Endodermal cell (in vitro differentiated cells): ENCODE measurements around the gene COL4A1. TPM values are rescaled to one million over a fixed set of nuclear protein-coding genes. Genes with fewer than 3 reads are reported as not detected.

ENCODE experiments used
- DNase-seq: peaks from one replicate; pipeline ENCODE4 v3.0.0-alpha.2; 2017
- H3K27ac ChIP-seq: 2 replicates; pipeline ENCODE4 v1.5.1; 2013; ENCODE audit warnings: mild to moderate bottlenecking, low read depth, low read length, moderate library complexity
- H3K27me3 ChIP-seq: 2 replicates; pipeline ENCODE4 v1.6.1; 2013; ENCODE audit warnings: mild to moderate bottlenecking, low read length, moderate library complexity; ENCODE audit not compliant: insufficient read depth, control insufficient read depth, poor library complexity, severe bottlenecking
- H3K36me3 ChIP-seq: 2 replicates; pipeline ENCODE4 v1.7.0; 2013; ENCODE audit warnings: mild to moderate bottlenecking, low read length, moderate library complexity; ENCODE audit not compliant: control insufficient read depth, insufficient read depth
- H3K4me1 ChIP-seq: one replicate; pipeline ENCODE4 v1.7.0; 2013; ENCODE audit warnings: low read length; ENCODE audit not compliant: control insufficient read depth, insufficient read depth
- H3K4me3 ChIP-seq: 2 replicates; pipeline ENCODE4 v1.5.1; 2013; ENCODE audit warnings: mild to moderate bottlenecking, low read length, moderate library complexity
- H3K9ac ChIP-seq: 2 replicates; pipeline ENCODE4 v1.6.1; 2013; ENCODE audit warnings: mild to moderate bottlenecking, low read length, moderate library complexity; ENCODE audit not compliant: poor library complexity, severe bottlenecking; ENCODE audit errors: extremely low read depth
- H3K9me3 ChIP-seq: 2 replicates; pipeline ENCODE4 v1.6.1; 2013; ENCODE audit warnings: mild to moderate bottlenecking, low read length, moderate library complexity; ENCODE audit not compliant: control insufficient read depth
- H3K27ac Mint-ChIP-seq: 2 replicates; pipeline ENCODE4 v1.8.0; 2020; ENCODE audit warnings: mixed read lengths
- H3K27me3 Mint-ChIP-seq: 2 replicates; pipeline ENCODE4 v1.8.0; 2021; ENCODE audit warnings: mild to moderate bottlenecking, mixed read lengths; ENCODE audit not compliant: insufficient read depth
- H3K36me3 Mint-ChIP-seq: 2 replicates; pipeline ENCODE4 v1.8.0; 2020; ENCODE audit warnings: low read depth, mixed read lengths
- H3K4me1 Mint-ChIP-seq: 2 replicates; pipeline ENCODE4 v1.8.0; 2020; ENCODE audit warnings: mixed read lengths
- H3K4me3 Mint-ChIP-seq: 2 replicates; pipeline ENCODE4 v1.8.0; 2020; ENCODE audit warnings: mild to moderate bottlenecking, moderate library complexity, mixed read lengths
- H3K9me3 Mint-ChIP-seq: 2 replicates; pipeline ENCODE4 v1.8.0; 2020; ENCODE audit warnings: mild to moderate bottlenecking, mixed read lengths
- WGBS, 2 experiments: methylation state at CpG; one replicate each; pipeline versions ENCODE4 v1.1.5 to v1.1.7; 2013; ENCODE audit warnings: missing lambda C conversion rate in 2 of 2, mixed read lengths in 1 of 2; ENCODE audit not compliant: insufficient coverage in 1 of 2, insufficient read length in 1 of 2; 5-methylcytosine and 5-hydroxymethylcytosine counted together
- total RNA-seq, 2 donors: library from RNA; stranded (reverse); fragmentation: NEBNext Ultra II Directional in 1 of 2; extraction: Animal tissue kit (Norgen Biotek cat#: 25700) in 1 of 2; gene quantifications; 2 replicates in 1 of 2; 3 replicates in 1 of 2; pipeline ENCODE4 v1.2.1, GENCODE V29; 2021
- TF ChIP-seq, protein P1 (sequence below): fragments of 200-600 bp; sonication (generic); conservative IDR thresholded peaks from 2 replicates; pipeline ENCODE4 v1.5.0; 2021; ENCODE audit warnings: antibody characterized with exemption, mild to moderate bottlenecking

The COL4A1 gene
- total RNA-seq, 2 donors from 2014 or later, result 702 to 764 TPM

DNA sequence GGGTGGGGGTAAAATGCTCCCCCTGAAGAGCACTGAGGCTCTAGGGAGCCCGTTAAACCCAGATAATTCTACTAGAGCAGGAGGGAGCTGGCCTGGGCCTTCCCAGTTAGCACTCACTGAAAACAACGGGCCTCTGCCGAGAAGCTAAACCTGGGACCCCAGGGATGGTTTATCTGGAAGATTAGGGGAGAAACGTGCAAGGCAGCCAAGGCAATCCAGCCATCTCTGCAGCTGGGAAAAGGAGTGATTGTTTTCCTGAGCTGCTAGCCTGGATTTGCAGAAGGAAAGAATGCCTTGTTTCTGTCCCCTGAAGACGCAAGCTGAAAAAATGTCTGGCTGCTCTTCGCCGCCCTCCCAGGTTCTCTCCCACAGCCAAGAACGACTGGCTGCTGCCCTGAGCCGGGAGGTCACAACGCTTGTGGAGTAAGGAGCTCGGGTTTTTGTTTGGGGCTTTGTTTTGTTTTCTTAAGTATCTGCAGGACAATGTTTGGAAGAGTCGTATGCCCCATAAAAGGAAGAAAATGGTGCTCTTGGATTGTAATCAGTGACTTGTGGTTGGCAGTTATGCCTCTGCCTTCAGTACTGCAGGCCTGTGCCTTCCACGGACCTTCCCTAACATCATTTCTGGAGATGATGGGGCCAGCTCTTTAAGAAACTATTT is 31.6 kb upstream of the COL4A1 start:
- Histone ChIP-seq H3K36me3 (peaks cover 66% of the 10 kb centered on the region), H3K9ac (no peak overlapping the region), H3K9me3 (no peaks in the 10 kb centered on the region), H3K27me3 (no peaks in the 10 kb centered on the region), H3K4me1 (peaks cover 34% of the 10 kb centered on the region), H3K27ac (peak overlapping the region; percentile 90), H3K4me3 (peak overlapping the region; percentile 38)
- 33 to 45% methylated on average over 6 to 13 of the region's 13 CpGs for WGBS, 2 experiments
- Mint-ChIP-seq H3K27ac (peak overlapping the region; percentile 69), H3K4me3 (peak overlapping the region; percentile 19), H3K27me3 (no peaks in the 10 kb centered on the region), H3K9me3 (no peaks in the 10 kb centered on the region), H3K36me3 (peaks cover 42% of the 10 kb centered on the region), H3K4me1 (peaks cover 53% of the 10 kb centered on the region)
- DNase-seq, result no peak
- TF ChIP-seq, protein P1, sequence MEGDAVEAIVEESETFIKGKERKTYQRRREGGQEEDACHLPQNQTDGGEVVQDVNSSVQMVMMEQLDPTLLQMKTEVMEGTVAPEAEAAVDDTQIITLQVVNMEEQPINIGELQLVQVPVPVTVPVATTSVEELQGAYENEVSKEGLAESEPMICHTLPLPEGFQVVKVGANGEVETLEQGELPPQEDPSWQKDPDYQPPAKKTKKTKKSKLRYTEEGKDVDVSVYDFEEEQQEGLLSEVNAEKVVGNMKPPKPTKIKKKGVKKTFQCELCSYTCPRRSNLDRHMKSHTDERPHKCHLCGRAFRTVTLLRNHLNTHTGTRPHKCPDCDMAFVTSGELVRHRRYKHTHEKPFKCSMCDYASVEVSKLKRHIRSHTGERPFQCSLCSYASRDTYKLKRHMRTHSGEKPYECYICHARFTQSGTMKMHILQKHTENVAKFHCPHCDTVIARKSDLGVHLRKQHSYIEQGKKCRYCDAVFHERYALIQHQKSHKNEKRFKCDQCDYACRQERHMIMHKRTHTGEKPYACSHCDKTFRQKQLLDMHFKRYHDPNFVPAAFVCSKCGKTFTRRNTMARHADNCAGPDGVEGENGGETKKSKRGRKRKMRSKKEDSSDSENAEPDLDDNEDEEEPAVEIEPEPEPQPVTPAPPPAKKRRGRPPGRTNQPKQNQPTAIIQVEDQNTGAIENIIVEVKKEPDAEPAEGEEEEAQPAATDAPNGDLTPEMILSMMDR, result no peak

DNA sequence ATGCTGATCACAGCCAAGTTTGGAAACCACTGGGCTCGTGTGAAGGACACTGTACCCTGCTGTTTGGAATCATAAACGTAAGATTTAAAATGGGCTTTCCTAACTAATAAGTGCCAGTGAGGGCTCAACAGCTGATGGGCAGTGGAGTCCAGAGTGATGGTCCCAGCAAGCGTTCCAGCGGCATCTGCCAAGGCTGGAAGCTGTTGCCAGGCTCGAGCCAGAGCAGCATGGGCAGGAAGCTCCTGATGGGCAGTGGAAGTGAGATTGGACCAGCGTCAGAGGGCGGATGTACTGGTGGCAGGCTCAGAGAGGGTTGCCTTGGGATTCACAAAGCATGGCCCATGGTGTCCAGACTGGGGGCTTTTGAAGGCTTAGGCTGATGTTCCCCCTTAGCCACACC is 30.3 kb upstream of the COL4A1 start:
- Mint-ChIP-seq H3K4me1 (peaks cover 53% of the 10 kb centered on the region), H3K9me3 (no peaks in the 10 kb centered on the region)

DNA sequence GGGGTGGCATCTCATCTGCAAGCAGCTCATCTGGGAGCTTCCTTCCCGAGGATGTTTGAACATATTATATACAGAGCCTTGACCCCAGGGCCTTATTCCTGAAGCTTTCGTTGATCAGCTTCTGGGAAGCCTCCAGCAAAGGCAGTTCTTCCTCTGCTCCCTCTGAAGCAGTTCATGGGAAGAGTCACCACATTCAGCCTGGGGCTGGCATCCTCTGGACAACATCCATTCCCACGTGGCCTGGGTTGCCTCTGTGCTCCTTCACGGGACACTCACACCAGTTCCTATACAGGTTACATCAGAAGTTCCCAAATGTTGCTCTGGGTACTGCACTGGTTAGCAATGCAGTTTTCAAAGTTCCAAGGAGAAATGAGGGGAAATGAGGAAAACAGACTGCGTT is 29.7 kb upstream of the COL4A1 start:
- Histone ChIP-seq H3K9ac (no peak overlapping the region), H3K27me3 (no peaks in the 10 kb centered on the region), H3K4me3 (no peak overlapping the region), H3K27ac (no peak overlapping the region), H3K9me3 (no peaks in the 10 kb centered on the region), H3K36me3 (peaks cover 71% of the 10 kb centered on the region), H3K4me1 (peaks cover 34% of the 10 kb centered on the region)
- WGBS, 2 experiments, result 96% methylated on average over 4 to 5 of the region's 5 CpGs
- TF ChIP-seq, protein P1, result no peak
- no peak for DNase-seq
- Mint-ChIP-seq H3K9me3 (no peaks in the 10 kb centered on the region), H3K27me3 (no peaks in the 10 kb centered on the region), H3K4me3 (no peak overlapping the region), H3K27ac (no peak overlapping the region), H3K4me1 (peaks cover 50% of the 10 kb centered on the region), H3K36me3 (peaks cover 49% of the 10 kb centered on the region)

More for the DNA sequence above, 30.3 kb upstream of the COL4A1 start:
- no peak overlapping the region for H3K4me3 Mint-ChIP-seq
- Histone ChIP-seq H3K27ac (no peak overlapping the region), H3K36me3 (peaks cover 71% of the 10 kb centered on the region), H3K9ac (no peak overlapping the region), H3K9me3 (no peaks in the 10 kb centered on the region), H3K4me1 (peaks cover 34% of the 10 kb centered on the region), H3K27me3 (no peaks in the 10 kb centered on the region), H3K4me3 (no peak overlapping the region)
- no peak overlapping the region for H3K27ac Mint-ChIP-seq
- no peak for DNase-seq
- TF ChIP-seq, protein P1, result no peak
- WGBS, 2 experiments, result 93 to 94% methylated on average over 5 to 7 of the region's 7 CpGs
- H3K27me3 Mint-ChIP-seq, result no peaks in the 10 kb centered on the region
- H3K36me3 Mint-ChIP-seq, result peaks cover 47% of the 10 kb centered on the region
